ENCODE data around the gene INSYN2B.

GRCh38 chr5:170010595-170010994 lies 30.3 kb upstream of the INSYN2B start:
- TF ChIP-seq EZH2 (IDR thresholded peaks at IDR 0.05) (no peak), CTCF (IDR thresholded peaks at IDR 0.05) (no peak), EZH2phosphoT487 (IDR thresholded peaks at IDR 0.05) (no peak)

Data from neural progenitor cell (in vitro differentiated cells).